Keratinocyte (primary cell): Measurements from ENCODE around the gene TMBIM4. TPM values are rescaled to one million over a fixed set of nuclear protein-coding genes. Genes with fewer than 3 reads are reported as not detected.

ENCODE experiments used
- DNase-seq: peaks from one replicate; pipeline ENCODE4 v3.0.0-alpha.2; 2011; ENCODE audit warnings: low read depth, missing footprints, low spot score
- FAIRE-seq: peaks from 2 replicates; lab custom pipeline; 2011; peaks lifted over from hg19 to GRCh38; lab: Jason Lieb, UNC
- H2AFZ ChIP-seq: 2 replicates; pipeline ENCODE4 v1.6.0; 2012; ENCODE audit warnings: low read length, control low read depth, inconsistent platforms; ENCODE audit not compliant: control insufficient read depth
- H3K27ac ChIP-seq: 2 replicates; pipeline ENCODE4 v1.5.1; 2011; ENCODE audit warnings: low read length; ENCODE audit not compliant: control insufficient read depth, insufficient read depth
- H3K27me3 ChIP-seq: 3 replicates; pipeline ENCODE4 v1.6.0; 2011; ENCODE audit warnings: low read length; ENCODE audit not compliant: control insufficient read depth, insufficient read depth; ENCODE audit errors: extremely low read depth
- H3K36me3 ChIP-seq, 2 experiments: 2 replicates in 1 of 2; 3 replicates in 1 of 2; pipeline ENCODE4 v1.5.1; 2011; ENCODE audit warnings: low read length in 2 of 2, mild to moderate bottlenecking in 1 of 2; ENCODE audit not compliant: control insufficient read depth in 2 of 2, insufficient read depth in 2 of 2; ENCODE audit errors: extremely low read depth in 1 of 2
- H3K4me1 ChIP-seq: 3 replicates; pipeline ENCODE4 v1.5.1; 2011; ENCODE audit warnings: low read length; ENCODE audit not compliant: control insufficient read depth, insufficient read depth; ENCODE audit errors: extremely low read depth
- H3K4me2 ChIP-seq: 3 replicates; pipeline ENCODE4 v1.6.0; 2011; ENCODE audit warnings: low read depth, low read length; ENCODE audit not compliant: control insufficient read depth, insufficient read depth; ENCODE audit errors: extremely low read depth
- H3K4me3 ChIP-seq, 3 experiments: fragments of 200-600 bp in 1 of 3; sonication (generic) in 1 of 3; 2 replicates in 2 of 3; 3 replicates in 1 of 3; pipeline ENCODE4 v1.5.1; 2011 to 2016; ENCODE audit warnings: low read length in 3 of 3, mild to moderate bottlenecking in 3 of 3, control low read depth in 2 of 3, inconsistent platforms in 1 of 3, low read depth in 1 of 3, mixed read lengths in 1 of 3, mixed run types in 1 of 3, moderate library complexity in 1 of 3; ENCODE audit not compliant: control insufficient read depth in 2 of 3, insufficient read depth in 2 of 3; ENCODE audit errors: extremely low read depth in 1 of 3
- H3K79me2 ChIP-seq: 2 replicates; pipeline ENCODE4 v1.6.0; 2012; ENCODE audit warnings: low read length; ENCODE audit not compliant: control insufficient read depth, insufficient read depth
- H3K9ac ChIP-seq: 3 replicates; pipeline ENCODE4 v1.6.0; 2011; ENCODE audit warnings: low read length; ENCODE audit not compliant: control insufficient read depth, insufficient read depth; ENCODE audit errors: extremely low read depth
- H3K9me1 ChIP-seq: 3 replicates; pipeline ENCODE4 v1.6.0; 2011; ENCODE audit warnings: low read length; ENCODE audit not compliant: control insufficient read depth, insufficient read depth; ENCODE audit errors: extremely low read depth
- H3K9me3 ChIP-seq: 2 replicates; pipeline ENCODE4 v1.5.1; 2012; ENCODE audit warnings: low read depth, low read length; ENCODE audit not compliant: control insufficient read depth
- H4K20me1 ChIP-seq: 3 replicates; pipeline ENCODE4 v1.6.0; 2011; ENCODE audit warnings: low read length; ENCODE audit not compliant: control insufficient read depth, insufficient read depth; ENCODE audit errors: extremely low read depth
- EZH2 ChIP-seq: IDR thresholded peaks from one replicate; pipeline ENCODE4 v1.6.1; 2012; ENCODE audit warnings: inconsistent platforms, mild to moderate bottlenecking, low read length, moderate library complexity
- dilution Hi-C: fragments of 300-500 bp; cut with MboI; formaldehyde crosslinking; loops from one replicate; pipeline ENCODE4 v1.7.0; 2020; ENCODE audit warnings: low sequenced_read_pairs; ENCODE audit not compliant: extremely low pct_ligation_motif_present
- polyA plus RNA-seq, 5 experiments: library from polyadenylated mRNA; depleted of rRNA in 3 of 5; stranded (reverse) in 3 of 5; stranded (forward) in 1 of 5; unstranded in 1 of 5; fragments of >200 nt; gene quantifications; 1 replicate in 1 of 5; 2 replicates in 3 of 5; 3 replicates in 1 of 5; pipeline versions ENCODE4 v1.2.1 to v1.2.3, GENCODE V29; 2011 to 2012; ENCODE audit warnings: missing spikeins in 2 of 5, low read depth in 1 of 5, low replicate concordance in 1 of 5
- TF ChIP-seq, protein P1 (sequence below), 3 experiments: IDR thresholded peaks in 1 of 3; conservative IDR thresholded peaks in 1 of 3; optimal IDR thresholded peaks in 1 of 3; 2 replicates in 2 of 3; 3 replicates in 1 of 3; pipeline versions ENCODE3 to v1.5.1; 2011; ENCODE audit warnings: low read length in 3 of 3, mild to moderate bottlenecking in 3 of 3, moderate library complexity in 2 of 3, control low read depth in 1 of 3, inconsistent platforms in 1 of 3; ENCODE audit not compliant: insufficient read depth in 2 of 3; ENCODE audit errors: extremely low read depth in 1 of 3

The TMBIM4 gene
- polyA plus RNA-seq, 1 donor (not counting 4 experiments of a cell fraction or from before 2014, with no cell fraction given), result 111 TPM

DNA sequence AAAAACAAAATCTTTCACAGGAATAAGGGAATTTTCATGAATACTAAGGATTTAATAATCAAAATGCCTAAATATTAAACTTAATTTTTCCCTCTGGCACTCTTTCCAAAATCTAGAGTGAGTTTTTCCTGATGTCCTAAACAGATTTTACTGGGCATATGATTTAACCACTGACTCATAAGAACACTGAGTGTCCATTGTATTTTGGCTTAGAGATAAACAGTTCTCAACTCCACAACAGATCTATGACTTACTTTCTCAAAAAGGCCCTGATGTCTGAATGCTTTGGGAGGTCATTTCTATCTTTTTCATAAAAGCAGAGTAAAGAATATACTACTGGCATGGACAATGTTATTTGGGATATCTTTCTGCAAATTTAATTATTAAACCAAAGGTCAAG is 15.0 kb downstream of the TMBIM4 start:
- H3K36me3 ChIP-seq, result peaks cover 0 to 1% of the 10 kb centered on the region in 2 experiments
- H3K79me2 ChIP-seq, result peaks cover 11% of the 10 kb centered on the region
- DNase-seq, result no peak
- H3K9me3 ChIP-seq, result no peaks in the 10 kb centered on the region
- dilution Hi-C loops, result no loop called here
- FAIRE-seq, result no peak
- no peaks in the 10 kb centered on the region for H4K20me1 ChIP-seq
- H3K4me1 ChIP-seq, result peaks cover 6% of the 10 kb centered on the region
- H3K4me3 ChIP-seq, result no peak overlapping the region
- TF ChIP-seq EZH2, result no peak
- TF ChIP-seq, protein P1, sequence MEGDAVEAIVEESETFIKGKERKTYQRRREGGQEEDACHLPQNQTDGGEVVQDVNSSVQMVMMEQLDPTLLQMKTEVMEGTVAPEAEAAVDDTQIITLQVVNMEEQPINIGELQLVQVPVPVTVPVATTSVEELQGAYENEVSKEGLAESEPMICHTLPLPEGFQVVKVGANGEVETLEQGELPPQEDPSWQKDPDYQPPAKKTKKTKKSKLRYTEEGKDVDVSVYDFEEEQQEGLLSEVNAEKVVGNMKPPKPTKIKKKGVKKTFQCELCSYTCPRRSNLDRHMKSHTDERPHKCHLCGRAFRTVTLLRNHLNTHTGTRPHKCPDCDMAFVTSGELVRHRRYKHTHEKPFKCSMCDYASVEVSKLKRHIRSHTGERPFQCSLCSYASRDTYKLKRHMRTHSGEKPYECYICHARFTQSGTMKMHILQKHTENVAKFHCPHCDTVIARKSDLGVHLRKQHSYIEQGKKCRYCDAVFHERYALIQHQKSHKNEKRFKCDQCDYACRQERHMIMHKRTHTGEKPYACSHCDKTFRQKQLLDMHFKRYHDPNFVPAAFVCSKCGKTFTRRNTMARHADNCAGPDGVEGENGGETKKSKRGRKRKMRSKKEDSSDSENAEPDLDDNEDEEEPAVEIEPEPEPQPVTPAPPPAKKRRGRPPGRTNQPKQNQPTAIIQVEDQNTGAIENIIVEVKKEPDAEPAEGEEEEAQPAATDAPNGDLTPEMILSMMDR (optimal IDR thresholded peaks at IDR 0.05 in 1 of 3, IDR thresholded peaks at IDR 0.05 in 1 of 3, conservative IDR thresholded peaks at IDR 0.05 in 1 of 3; ENCODE audit: extremely low read depth in 1 of 3, insufficient read depth in 2 of 3, low read length in 3 of 3), result no peak
- no peak overlapping the region for H2AFZ ChIP-seq
- no peaks in the 10 kb centered on the region for H3K9me1 ChIP-seq
- H3K27me3 ChIP-seq, result no peaks in the 10 kb centered on the region
- H3K9ac ChIP-seq, result no peak overlapping the region
- H3K27ac ChIP-seq, result no peak overlapping the region
- H3K4me2 ChIP-seq, result no peak overlapping the region

DNA sequence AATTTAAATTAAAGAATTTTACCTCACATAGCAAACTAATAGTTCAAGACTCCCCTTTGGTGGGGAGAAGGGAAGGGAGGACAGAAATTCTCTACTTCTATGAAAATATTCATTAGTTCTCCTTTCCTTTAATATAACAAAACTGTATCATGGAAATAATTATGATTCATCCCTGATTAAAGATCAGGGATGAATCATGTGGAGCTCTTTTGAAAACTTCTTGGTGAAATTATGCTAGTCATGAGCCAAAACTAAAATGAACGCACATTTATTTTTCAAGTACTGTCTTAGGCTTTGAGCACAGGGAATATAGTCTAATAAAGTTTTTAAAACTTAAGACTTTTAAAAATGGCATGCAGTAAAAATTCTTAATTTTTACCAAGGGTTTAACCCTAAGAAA is 17.1 kb downstream of the TMBIM4 start:
- Histone ChIP-seq H3K4me2 (peak overlapping the region; percentile 28), H3K27me3 (no peaks in the 10 kb centered on the region), H3K9ac (no peak overlapping the region), H2AFZ (no peak overlapping the region), H3K9me1 (no peaks in the 10 kb centered on the region), H3K36me3 (peaks cover 0 to 5% of the 10 kb centered on the region in 2 experiments), H4K20me1 (no peaks in the 10 kb centered on the region), H3K4me3 (no peak overlapping the region), H3K27ac (peak overlapping the region; percentile 10), H3K4me1 (peaks cover 6% of the 10 kb centered on the region), H3K9me3 (no peaks in the 10 kb centered on the region), H3K79me2 (peaks cover 5% of the 10 kb centered on the region)
- no peak for FAIRE-seq
- TF ChIP-seq, protein P1 (optimal IDR thresholded peaks at IDR 0.05 in 1 of 3, IDR thresholded peaks at IDR 0.05 in 1 of 3, conservative IDR thresholded peaks at IDR 0.05 in 1 of 3; ENCODE audit: extremely low read depth in 1 of 3, insufficient read depth in 2 of 3, low read length in 3 of 3), result no peak
- no peak for TF ChIP-seq EZH2
- dilution Hi-C loops, result no loop called here
- no peak for DNase-seq
